Left colon (tissue), 2 donors: Measurements from ENCODE around the gene CTBP1. TPM values are rescaled to one million over a fixed set of nuclear protein-coding genes. Genes with fewer than 3 reads are reported as not detected.
A peak's percentile ranks its signal among the peaks of the same experiment; 100 is the strongest.

Experiments
- ATAC-seq: fragments of 200-7000 bp; cut with Tn5 transposase; one replicate; pipeline ENCODE4 v1.9.1; 2020; ENCODE audit warnings: mild to moderate bottlenecking, moderate library complexity
- DNase-seq, 2 donors: peaks; one replicate each; pipeline ENCODE4 v3.0.0-alpha.2; 2020
- intact Hi-C, 2 donors: fragments of 100-400 bp; cut with DNase I in 1 of 2; cut with micrococcal nuclease in 1 of 2; formaldehyde crosslinking; loops; one replicate each; pipeline versions ENCODE4 v1.11.2 to v1.14.0; 2022; cut with DNase I, micrococcal nuclease
- total RNA-seq, 2 donors: library from RNA; stranded (reverse); fragmentation: NEBNext Ultra II Directional; extraction: Animal tissue kit (Norgen Biotek cat#: 25700); gene quantifications; one replicate each; pipeline ENCODE4 v1.2.1, GENCODE V29; 2021
- donor health status: DM: no; HTN: no; CAD: no.
- donor health status: DM: yes; HTN: yes; CAD: no.

Gene CTBP1
- total RNA-seq, 2 donors from 2014 or later, result 156 to 180 TPM

DNA sequence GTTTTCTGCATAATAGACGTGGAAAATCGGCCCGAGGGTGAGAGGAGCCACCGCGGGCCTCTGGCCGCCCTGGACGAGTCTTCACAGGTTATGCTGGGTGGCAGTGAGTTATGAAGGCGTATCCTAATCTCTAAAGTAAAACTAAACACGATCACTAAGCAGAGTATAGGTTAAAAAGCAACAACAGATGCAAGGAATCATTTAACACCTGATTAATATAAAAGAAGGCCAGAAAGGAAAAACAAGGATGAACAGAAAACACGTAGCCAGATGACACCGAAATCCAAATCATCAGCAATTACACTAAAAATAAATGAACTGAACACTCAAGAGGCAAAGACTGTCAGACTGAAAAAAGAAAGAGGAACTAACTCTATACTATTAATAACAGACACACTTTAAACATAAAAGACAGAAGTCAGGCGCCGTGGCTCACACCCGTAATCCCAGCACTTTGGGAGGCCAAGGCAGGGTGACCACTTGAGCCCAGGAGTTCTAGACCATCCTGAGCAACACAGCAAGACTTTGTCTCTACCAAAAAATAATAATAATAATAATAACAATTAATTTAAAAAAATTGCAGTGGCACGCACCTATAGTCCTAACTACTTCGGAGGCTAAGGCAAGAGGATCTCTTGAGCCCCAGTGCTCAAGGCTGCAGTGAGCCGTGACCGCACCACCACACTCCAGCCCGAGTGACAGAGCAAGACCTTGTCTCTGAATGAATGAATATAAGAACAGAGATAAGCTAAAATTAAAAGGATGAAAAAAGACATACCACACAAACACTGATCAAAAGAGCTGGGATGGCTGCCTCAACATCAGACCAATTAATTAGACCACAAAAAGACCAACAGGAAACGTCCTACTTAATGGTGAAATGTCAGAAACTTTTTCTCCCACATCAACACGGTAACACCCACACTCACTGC is 30.0 kb downstream of the CTBP1 start:
- ATAC-seq (no peak), DNase-seq (no peak)

DNA sequence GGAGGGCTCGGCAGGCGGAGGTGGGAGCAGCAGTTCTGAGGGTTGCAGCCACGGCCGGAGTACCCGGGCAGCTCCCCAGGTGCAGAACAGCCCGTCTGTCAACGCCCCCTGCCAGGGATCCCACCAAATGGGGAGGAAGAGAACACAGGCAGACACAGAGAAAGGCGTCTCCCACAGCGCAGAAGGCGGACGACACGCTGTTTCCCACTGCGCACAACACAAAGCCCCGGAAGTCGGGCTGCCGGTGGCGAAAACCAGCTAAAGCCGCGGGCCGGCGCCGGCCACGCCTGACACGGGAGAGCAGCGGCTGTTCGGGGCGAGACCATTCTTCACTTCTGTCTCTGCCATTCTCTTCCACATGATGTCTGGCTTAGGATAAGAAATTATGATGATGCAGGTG is 31.6 kb downstream of the CTBP1 start:
- no peak for ATAC-seq
- DNase-seq, result no peak
- intact Hi-C loops, result no loop called here

More for the DNA sequence above, 30.0 kb downstream of the CTBP1 start:
- intact Hi-C loops, result no loop called here

DNA sequence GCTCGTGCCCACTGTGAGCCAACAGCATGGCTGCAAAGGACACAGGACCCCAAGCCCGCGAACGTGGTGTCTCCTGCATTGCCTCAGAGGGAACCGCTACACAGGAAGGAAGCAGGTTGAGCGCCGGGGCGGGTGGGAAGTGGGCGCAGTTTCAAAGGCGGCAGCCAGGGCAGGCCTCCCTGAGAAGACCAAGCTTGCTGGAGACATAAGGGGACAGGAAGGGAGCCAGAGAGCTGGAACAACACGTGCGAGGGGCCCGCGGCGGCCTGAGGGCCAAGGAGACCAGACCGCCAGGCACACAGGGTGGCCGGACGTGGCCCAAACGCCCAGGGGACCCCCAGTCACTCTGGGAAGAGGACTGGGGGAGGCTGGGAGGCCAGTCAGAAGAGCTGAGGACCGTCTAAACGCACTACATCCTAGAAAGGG is 32.0 kb downstream of the CTBP1 start:
- DNase-seq (peak in 1 of 2 donors; percentile 55), ATAC-seq (peak; percentile 6)
- intact Hi-C loops, result no loop called here

DNA sequence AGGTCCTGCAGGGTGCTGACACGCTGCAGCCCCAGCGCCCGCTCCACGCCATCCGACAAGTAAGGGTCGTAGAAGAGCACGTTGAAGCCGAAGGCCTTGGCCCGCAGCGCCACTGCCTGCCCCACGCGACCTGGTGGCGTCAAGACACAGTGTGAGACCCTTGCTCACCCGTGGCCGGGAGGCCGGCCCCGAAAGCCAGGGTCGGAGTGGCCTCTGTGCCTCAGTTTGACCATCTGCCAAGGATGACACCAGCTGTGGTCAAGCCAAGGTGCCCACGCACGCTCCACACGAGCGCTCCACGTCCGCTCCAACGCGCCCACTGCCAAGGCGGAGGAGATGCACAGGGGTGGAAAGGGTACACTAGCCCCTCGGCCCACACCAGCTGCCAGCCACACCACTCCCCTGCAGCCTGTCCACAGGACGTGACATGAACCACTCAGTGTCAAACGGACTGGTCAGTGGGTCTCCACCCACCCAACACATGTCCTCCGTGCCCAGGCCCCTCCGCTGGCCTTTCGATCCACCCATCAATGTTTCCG is 32.8 kb downstream of the CTBP1 start:
- no peak for ATAC-seq
- intact Hi-C loops, result no loop called here
- no peak for DNase-seq

DNA sequence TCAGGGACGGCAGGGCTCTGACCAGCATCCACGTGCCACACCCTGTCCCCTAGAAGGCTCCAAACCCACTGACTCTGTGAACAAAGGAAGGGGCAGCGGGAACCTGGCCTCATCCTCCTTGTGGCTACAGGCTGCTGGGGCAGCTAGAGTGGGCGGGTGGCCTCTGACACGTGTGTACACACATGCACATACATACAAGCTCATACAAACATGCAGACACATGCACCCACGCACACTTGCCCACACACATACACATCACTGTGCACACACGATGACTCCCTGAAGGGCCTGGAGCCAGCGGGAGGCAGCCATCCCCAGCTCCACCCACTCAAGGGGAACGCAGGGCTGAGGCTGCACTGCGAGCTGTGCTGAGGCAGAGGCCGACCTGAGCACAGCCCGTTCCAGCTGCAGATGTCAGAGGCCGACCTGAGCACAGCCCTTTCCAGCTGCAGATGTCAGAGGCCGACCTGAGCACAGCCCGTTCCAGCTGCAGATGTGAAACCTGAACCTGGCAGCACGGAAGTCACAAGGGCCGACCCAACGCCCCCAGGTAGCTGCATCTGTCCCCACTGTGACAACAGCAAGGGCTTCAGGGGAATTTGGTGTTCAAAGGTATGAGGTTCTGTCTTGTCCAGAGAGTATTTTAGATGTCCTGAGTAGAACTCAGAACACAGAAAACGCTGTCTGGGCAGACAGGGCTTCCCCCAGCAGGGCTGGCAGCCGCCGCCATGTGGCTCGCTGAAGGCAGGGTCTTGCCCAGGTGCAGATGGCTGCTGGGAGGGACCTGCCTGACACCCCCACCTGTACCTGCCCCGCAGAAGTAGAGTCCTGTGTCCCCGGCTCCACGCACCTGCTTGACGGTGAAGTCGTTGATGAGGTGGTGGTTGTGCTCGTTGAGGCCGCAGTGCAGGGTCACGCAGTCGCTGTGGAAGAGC is 33.5 kb downstream of the CTBP1 start:
- DNase-seq (peak in 1 of 2 donors; percentile 63), ATAC-seq (no peak)
- intact Hi-C loops, result no loop called here

DNA sequence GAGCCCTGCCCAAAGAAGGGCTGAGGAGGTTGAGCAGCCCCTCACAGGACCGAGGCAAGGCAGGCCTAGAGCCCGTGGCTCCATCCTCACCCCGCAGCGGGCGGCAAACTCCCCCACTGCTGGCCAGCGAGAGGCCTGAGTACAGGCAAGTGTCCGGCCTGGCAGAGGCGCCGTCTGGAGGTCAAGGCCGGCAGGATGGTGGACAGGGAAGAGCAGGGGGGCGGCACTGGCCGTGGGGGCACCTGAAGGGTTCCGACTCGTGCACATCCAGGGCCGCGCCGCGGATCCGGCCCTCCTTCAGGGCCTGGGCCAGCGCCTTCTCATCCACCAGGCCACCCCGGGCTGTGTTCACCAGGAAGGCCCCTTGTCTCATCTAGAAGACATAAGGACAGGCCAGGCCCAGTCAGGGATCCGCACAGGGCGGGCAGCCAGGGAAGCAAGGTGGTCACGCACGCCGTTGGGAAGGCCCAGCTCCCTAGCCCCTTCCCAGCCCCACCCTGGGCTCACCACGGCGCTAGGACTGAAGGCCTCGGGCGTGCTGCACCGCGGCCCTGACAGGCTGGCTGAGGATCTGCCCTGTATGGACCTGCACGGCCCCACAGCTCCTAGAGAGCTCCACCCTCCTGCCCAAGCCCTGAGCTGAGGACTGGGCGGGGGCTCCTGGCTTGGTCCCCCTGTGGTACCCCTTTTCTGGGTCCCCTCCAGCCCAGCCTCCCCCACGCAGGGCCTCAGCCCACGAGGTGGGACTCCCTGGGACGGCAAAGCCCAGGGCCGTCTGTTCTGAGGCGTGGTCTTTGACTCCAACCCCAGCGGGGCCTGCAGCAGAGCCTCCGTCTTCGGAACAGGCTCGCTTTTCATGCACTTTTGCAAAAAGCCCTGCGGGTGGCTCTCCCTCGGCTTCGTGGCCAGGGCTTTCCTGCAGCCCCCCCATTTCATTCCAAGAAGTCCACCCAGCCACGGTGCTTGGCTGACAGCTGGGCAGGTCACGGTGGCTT is 34.5 kb downstream of the CTBP1 start:
- DNase-seq (no peak), ATAC-seq (no peak)
- intact Hi-C loops, result no loop called here

DNA sequence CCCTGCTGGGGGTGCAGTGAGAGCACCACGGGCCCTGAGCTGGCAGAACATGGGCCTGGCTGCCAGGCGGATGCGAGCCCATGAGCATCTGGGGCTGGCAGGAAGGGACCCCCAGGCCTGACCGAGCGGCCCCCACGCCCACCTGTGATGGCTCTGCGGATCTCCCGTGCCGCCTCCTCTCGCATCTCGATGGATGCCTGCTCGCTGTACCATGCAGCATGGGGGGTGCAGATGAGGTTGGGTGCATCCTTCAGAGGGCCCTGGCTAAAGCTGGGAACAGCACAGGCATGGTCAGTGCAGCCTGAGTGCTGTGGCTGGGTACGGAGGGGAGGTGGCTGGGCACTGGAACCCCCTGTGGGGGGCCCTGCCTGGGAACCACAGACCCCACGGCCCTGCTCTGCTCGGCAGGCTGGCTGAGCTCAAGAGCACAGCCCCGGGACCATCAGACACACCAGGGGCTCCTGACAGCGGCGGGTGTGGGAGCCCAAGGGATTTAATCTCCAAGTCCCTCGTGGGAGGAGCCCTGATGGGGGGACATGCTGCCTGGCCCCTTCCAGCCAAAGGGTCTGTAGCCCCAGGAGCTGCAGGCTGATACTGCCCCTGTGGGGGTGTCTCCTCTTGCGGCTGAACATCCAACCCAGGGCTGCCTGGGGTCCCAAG is 35.5 kb downstream of the CTBP1 start:
- intact Hi-C loops, result no loop called here
- DNase-seq (no peak), ATAC-seq (no peak)

GRCh38 chr4:1212546-1213335 is 36.2 kb downstream of the CTBP1 start:
- ATAC-seq, result no peak
- intact Hi-C loops, result no loop called here
- no peak for DNase-seq

DNA sequence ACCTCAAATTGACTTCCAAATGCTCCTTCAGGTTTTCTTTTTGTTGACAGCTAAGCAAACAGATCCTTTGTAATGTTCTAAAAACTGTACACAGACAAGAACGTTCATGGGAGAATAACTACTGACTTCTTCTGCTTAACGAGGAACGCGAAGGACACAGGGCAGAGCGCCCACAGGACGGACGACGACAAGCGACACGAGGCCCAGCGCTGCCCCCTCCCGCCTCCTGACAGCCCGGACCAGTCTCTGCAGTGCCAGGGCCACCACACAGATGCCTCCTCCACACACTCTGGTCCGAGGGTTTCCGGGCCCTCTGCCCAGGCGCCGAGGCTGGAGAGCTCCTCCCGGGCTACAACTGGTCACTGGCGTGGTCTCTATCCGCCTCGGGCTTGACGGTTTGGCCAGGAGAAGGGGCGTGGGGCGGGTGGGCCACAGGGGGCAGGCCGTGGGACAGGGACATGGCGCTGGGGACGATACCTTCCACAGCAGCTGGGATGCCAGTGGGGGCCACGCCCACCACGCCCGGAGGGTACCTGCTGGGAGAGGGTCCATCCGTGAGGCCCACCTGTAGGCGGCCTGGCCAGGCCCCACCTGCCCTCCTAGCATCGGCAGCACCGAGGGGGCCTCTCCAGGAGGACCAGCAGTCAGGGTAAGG is 36.9 kb downstream of the CTBP1 start:
- intact Hi-C loops, result no loop called here
- DNase-seq (no peak), ATAC-seq (no peak)

GRCh38 chr4:1211371-1211770 is 37.6 kb downstream of the CTBP1 start:
- no peak for ATAC-seq
- DNase-seq, result peak in 1 of 2 donors; percentile 3
- intact Hi-C loops, result no loop called here

- intact Hi-C loops, result no loop called here
- peak in 1 of 2 donors; percentile 10 for DNase-seq
- ATAC-seq, result no peak
These were observed 38.0 kb downstream of the CTBP1 start for GRCh38 chr4:1210971-1211370.

GRCh38 chr4:1210241-1210841 is 38.6 kb downstream of the CTBP1 start:
- ATAC-seq, result no peak
- peak in 1 of 2 donors; percentile 16 for DNase-seq
- intact Hi-C loops, result no loop called here

DNA sequence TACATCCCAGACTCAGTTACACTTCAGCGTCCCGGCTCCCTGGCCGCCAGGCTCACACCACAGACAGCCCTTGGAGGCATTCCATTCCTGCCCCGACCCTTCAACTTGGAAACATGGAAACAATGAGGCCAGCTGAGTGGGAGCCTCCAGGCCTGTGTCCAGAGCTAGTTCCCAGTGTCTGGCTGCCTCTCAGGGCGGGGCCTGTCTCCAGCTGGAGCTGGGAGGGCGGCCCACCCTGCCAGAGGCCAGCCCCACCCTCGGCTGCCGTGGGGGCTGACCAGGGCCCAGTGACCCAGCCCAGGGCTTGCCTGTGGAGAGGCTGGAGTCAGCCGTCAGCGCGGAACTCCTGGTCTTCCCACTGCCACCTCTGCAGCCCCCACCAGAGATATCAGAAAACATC is 39.1 kb downstream of the CTBP1 start:
- ATAC-seq (peak; percentile 11), DNase-seq (peak; percentile 62 to 66)
- intact Hi-C loops, result no loop called here

GRCh38 chr4:1208970-1209704 is 39.8 kb downstream of the CTBP1 start:
- ATAC-seq (no peak), DNase-seq (peak in 1 of 2 donors; percentile 29)
- intact Hi-C loops, result no loop called here

DNA sequence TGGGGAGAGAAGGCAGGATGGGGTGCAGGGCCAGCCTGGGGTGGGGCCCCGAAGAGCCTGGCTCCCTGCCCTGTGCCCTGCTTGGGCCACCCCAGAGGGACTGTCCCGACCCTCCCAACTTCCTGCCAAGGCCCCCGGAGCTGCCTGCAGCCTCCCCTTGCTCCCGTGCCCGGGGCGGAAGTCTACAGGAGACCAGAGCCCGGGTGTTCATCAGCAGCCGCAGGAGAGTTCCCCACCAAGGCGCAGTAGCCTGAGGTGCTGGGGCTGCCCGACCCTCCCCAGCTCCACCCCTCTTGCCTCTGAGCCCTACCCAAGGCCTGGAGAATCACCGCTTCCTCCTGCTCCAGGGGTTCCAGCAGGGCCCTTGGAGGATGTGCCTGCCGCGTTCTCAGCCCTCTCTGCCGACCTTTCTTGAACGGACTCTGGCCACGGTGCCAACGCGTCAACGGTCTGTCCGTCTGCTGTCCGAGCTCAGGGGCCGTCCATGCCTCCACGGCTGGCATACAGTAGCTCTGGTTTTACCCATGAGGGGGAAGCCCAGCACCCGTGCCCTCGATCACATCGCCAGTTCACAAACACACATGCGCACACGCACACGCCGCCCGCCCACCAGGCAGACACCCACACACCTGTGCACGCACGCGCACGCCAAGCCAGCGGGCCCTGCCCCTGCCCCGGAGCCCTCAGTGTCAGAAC is 40.5 kb downstream of the CTBP1 start:
- intact Hi-C loops, result no loop called here
- ATAC-seq (peak; percentile 18), DNase-seq (peak; percentile 40 to 41)
